Endodermal cell (in vitro differentiated cells): ENCODE results near the gene C1QTNF6. TPM values are rescaled to one million over a fixed set of nuclear protein-coding genes. Genes with fewer than 3 reads are reported as not detected.

ENCODE experiments used
- DNase-seq: peaks from one replicate; pipeline ENCODE4 v3.0.0-alpha.2; 2017
- H3K27ac ChIP-seq: 2 replicates; pipeline ENCODE4 v1.5.1; 2013; ENCODE audit warnings: mild to moderate bottlenecking, low read depth, low read length, moderate library complexity
- H3K27me3 ChIP-seq: 2 replicates; pipeline ENCODE4 v1.6.1; 2013; ENCODE audit warnings: mild to moderate bottlenecking, low read length, moderate library complexity; ENCODE audit not compliant: insufficient read depth, control insufficient read depth, poor library complexity, severe bottlenecking
- H3K36me3 ChIP-seq: 2 replicates; pipeline ENCODE4 v1.7.0; 2013; ENCODE audit warnings: mild to moderate bottlenecking, low read length, moderate library complexity; ENCODE audit not compliant: control insufficient read depth, insufficient read depth
- H3K4me1 ChIP-seq: one replicate; pipeline ENCODE4 v1.7.0; 2013; ENCODE audit warnings: low read length; ENCODE audit not compliant: control insufficient read depth, insufficient read depth
- H3K4me3 ChIP-seq: 2 replicates; pipeline ENCODE4 v1.5.1; 2013; ENCODE audit warnings: mild to moderate bottlenecking, low read length, moderate library complexity
- H3K9ac ChIP-seq: 2 replicates; pipeline ENCODE4 v1.6.1; 2013; ENCODE audit warnings: mild to moderate bottlenecking, low read length, moderate library complexity; ENCODE audit not compliant: poor library complexity, severe bottlenecking; ENCODE audit errors: extremely low read depth
- H3K9me3 ChIP-seq: 2 replicates; pipeline ENCODE4 v1.6.1; 2013; ENCODE audit warnings: mild to moderate bottlenecking, low read length, moderate library complexity; ENCODE audit not compliant: control insufficient read depth
- H3K27ac Mint-ChIP-seq: 2 replicates; pipeline ENCODE4 v1.8.0; 2020; ENCODE audit warnings: mixed read lengths
- H3K27me3 Mint-ChIP-seq: 2 replicates; pipeline ENCODE4 v1.8.0; 2021; ENCODE audit warnings: mild to moderate bottlenecking, mixed read lengths; ENCODE audit not compliant: insufficient read depth
- H3K36me3 Mint-ChIP-seq: 2 replicates; pipeline ENCODE4 v1.8.0; 2020; ENCODE audit warnings: low read depth, mixed read lengths
- H3K4me1 Mint-ChIP-seq: 2 replicates; pipeline ENCODE4 v1.8.0; 2020; ENCODE audit warnings: mixed read lengths
- H3K4me3 Mint-ChIP-seq: 2 replicates; pipeline ENCODE4 v1.8.0; 2020; ENCODE audit warnings: mild to moderate bottlenecking, moderate library complexity, mixed read lengths
- H3K9me3 Mint-ChIP-seq: 2 replicates; pipeline ENCODE4 v1.8.0; 2020; ENCODE audit warnings: mild to moderate bottlenecking, mixed read lengths
- WGBS, 2 experiments: methylation state at CpG; one replicate each; pipeline versions ENCODE4 v1.1.5 to v1.1.7; 2013; ENCODE audit warnings: missing lambda C conversion rate in 2 of 2, mixed read lengths in 1 of 2; ENCODE audit not compliant: insufficient coverage in 1 of 2, insufficient read length in 1 of 2; 5-methylcytosine and 5-hydroxymethylcytosine counted together
- total RNA-seq, 2 donors: library from RNA; stranded (reverse); fragmentation: NEBNext Ultra II Directional in 1 of 2; extraction: Animal tissue kit (Norgen Biotek cat#: 25700) in 1 of 2; gene quantifications; 2 replicates in 1 of 2; 3 replicates in 1 of 2; pipeline ENCODE4 v1.2.1, GENCODE V29; 2021
- TF ChIP-seq, protein P1 (sequence below): fragments of 200-600 bp; sonication (generic); conservative IDR thresholded peaks from 2 replicates; pipeline ENCODE4 v1.5.0; 2021; ENCODE audit warnings: antibody characterized with exemption, mild to moderate bottlenecking

C1QTNF6 gene
- total RNA-seq, 2 donors from 2014 or later: 15.5 to 16.9 TPM

DNA sequence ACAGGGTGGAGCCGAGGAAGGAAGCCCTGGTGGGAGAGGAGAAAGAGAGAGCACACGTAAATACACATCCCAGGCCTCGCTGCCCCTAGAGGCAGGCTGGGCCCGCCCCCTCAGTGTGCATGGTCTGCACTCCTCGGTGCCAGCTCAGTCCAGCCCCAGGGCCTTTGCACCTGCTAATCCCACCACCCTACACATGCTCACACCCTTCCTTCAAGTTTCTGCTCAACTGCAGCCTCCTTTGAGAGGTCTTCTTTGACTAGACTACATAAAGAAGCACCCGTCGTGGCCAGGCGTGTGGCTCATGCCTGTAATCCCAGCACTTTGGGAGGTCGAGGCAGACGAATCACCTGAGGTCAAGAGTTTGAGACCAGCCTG lies 43.9 kb downstream of the C1QTNF6 start:
- H3K27me3 Mint-ChIP-seq: peaks cover 5% of the 10 kb centered on the region
- Histone ChIP-seq H3K27ac (no peak overlapping the region), H3K4me1 (no peaks in the 10 kb centered on the region), H3K4me3 (no peak overlapping the region), H3K27me3 (no peaks in the 10 kb centered on the region), H3K36me3 (no peaks in the 10 kb centered on the region), H3K9me3 (no peaks in the 10 kb centered on the region), H3K9ac (no peak overlapping the region)
- no peaks in the 10 kb centered on the region for H3K36me3 Mint-ChIP-seq
- DNase-seq: no peak
- H3K4me1 Mint-ChIP-seq: peaks cover 2% of the 10 kb centered on the region
- H3K4me3 Mint-ChIP-seq: no peak overlapping the region
- TF ChIP-seq, protein P1, sequence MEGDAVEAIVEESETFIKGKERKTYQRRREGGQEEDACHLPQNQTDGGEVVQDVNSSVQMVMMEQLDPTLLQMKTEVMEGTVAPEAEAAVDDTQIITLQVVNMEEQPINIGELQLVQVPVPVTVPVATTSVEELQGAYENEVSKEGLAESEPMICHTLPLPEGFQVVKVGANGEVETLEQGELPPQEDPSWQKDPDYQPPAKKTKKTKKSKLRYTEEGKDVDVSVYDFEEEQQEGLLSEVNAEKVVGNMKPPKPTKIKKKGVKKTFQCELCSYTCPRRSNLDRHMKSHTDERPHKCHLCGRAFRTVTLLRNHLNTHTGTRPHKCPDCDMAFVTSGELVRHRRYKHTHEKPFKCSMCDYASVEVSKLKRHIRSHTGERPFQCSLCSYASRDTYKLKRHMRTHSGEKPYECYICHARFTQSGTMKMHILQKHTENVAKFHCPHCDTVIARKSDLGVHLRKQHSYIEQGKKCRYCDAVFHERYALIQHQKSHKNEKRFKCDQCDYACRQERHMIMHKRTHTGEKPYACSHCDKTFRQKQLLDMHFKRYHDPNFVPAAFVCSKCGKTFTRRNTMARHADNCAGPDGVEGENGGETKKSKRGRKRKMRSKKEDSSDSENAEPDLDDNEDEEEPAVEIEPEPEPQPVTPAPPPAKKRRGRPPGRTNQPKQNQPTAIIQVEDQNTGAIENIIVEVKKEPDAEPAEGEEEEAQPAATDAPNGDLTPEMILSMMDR: no peak
- no peaks in the 10 kb centered on the region for H3K9me3 Mint-ChIP-seq
- 82 to 90% methylated on average over 6 to 10 of the region's 10 CpGs for WGBS, 2 experiments
- H3K27ac Mint-ChIP-seq: no peak overlapping the region

DNA sequence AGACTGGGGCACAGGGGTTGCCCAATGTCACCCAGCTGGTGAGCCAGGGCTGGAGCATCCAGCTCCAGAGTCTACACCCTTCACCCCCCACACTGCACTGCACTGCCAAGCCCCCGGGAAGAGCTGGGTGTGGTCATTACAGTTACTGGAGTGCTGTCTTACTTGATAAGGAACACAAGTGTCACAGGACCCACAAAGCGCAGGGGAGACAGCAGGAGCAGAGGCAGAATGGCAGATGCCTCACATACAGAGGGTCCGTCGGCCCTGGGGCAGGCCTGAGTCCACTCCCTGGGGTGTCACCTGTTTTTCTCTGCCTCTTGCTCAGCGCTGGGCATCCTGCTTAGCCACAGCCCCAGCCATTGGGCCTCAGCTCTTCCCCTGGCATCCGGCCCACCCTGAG lies 46.1 kb downstream of the C1QTNF6 start:
- DNase-seq: no peak
- Mint-ChIP-seq H3K27ac (no peak overlapping the region), H3K9me3 (no peaks in the 10 kb centered on the region), H3K4me1 (peaks cover 2% of the 10 kb centered on the region), H3K4me3 (no peak overlapping the region), H3K36me3 (no peaks in the 10 kb centered on the region), H3K27me3 (peaks cover 5% of the 10 kb centered on the region)
- TF ChIP-seq, protein P1: no peak
- no peak overlapping the region for H3K9ac ChIP-seq
- H3K36me3 ChIP-seq: no peaks in the 10 kb centered on the region
- no peak overlapping the region for H3K27ac ChIP-seq
- no peaks in the 10 kb centered on the region for H3K4me1 ChIP-seq
- H3K27me3 ChIP-seq: no peaks in the 10 kb centered on the region
- no peak overlapping the region for H3K4me3 ChIP-seq
- 88 to 90% methylated on average over 5 to 6 of the region's 6 CpGs for WGBS, 2 experiments
- no peaks in the 10 kb centered on the region for H3K9me3 ChIP-seq

DNA sequence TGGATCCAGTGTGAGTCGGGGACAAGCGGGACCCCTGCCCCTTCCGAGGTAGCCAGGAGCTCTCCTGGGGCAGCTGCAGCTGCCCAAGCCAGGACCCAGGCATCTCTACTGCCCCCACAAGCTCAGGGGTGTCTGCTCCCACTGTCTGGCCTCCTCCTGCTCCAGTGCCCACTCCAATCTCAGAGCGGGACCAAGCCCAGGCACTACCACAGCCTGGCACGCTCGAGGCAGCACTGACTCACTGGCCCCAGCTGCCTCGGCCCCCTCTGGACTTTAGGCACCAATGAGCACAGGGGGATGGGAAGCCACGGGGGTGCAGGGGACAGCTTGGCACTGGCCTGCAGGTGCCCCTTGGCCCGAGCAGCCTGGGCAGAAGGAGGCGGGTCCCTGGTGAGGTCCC lies 46.6 kb downstream of the C1QTNF6 start:
- H3K9me3 ChIP-seq: no peaks in the 10 kb centered on the region
- Mint-ChIP-seq H3K4me1 (peaks cover 2% of the 10 kb centered on the region), H3K27me3 (peaks cover 5% of the 10 kb centered on the region), H3K4me3 (no peak overlapping the region), H3K27ac (no peak overlapping the region), H3K9me3 (no peaks in the 10 kb centered on the region), H3K36me3 (no peaks in the 10 kb centered on the region)
- H3K27ac ChIP-seq: no peak overlapping the region
- no peaks in the 10 kb centered on the region for H3K36me3 ChIP-seq
- no peak for DNase-seq
- H3K27me3 ChIP-seq: no peaks in the 10 kb centered on the region
- WGBS, 2 experiments: 89 to 100% methylated on average over 3 to 10 of the region's 10 CpGs
- TF ChIP-seq, protein P1: no peak
- no peak overlapping the region for H3K9ac ChIP-seq
- H3K4me1 ChIP-seq: no peaks in the 10 kb centered on the region
- H3K4me3 ChIP-seq: no peak overlapping the region
